Keratinocyte (primary cell): ENCODE data around the gene ZSWIM3.

Experiments
- EZH2 ChIP-seq: IDR thresholded peaks from one replicate; pipeline ENCODE4 v1.6.1; 2012; ENCODE audit warnings: inconsistent platforms, mild to moderate bottlenecking, low read length, moderate library complexity
- TF ChIP-seq, protein P1 (sequence below), 3 experiments: IDR thresholded peaks in 1 of 3; conservative IDR thresholded peaks in 1 of 3; optimal IDR thresholded peaks in 1 of 3; 2 replicates in 2 of 3; 3 replicates in 1 of 3; pipeline versions ENCODE3 to v1.5.1; 2011; ENCODE audit warnings: low read length in 3 of 3, mild to moderate bottlenecking in 3 of 3, moderate library complexity in 2 of 3, control low read depth in 1 of 3, inconsistent platforms in 1 of 3; ENCODE audit not compliant: insufficient read depth in 2 of 3; ENCODE audit errors: extremely low read depth in 1 of 3

DNA sequence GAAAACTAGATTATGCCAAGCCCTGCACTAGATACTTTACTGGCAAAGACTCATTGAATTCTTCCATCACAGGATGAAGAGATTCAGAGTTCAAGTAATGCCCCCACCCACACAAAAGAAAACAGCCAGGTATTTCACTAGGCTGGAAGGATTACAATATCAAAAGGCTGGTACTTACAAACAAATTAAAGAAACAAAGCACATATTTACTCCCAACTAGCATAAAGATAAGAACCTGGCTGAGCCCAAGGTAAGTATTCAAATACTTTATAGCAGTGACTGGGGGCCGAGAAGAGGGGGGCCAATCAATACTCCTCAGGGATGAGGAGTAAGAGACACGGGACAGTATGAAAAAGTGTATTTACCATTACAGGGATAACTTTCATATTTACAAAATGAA lies 3.9 kb upstream of the ZSWIM3 start:
- TF ChIP-seq, protein P1, sequence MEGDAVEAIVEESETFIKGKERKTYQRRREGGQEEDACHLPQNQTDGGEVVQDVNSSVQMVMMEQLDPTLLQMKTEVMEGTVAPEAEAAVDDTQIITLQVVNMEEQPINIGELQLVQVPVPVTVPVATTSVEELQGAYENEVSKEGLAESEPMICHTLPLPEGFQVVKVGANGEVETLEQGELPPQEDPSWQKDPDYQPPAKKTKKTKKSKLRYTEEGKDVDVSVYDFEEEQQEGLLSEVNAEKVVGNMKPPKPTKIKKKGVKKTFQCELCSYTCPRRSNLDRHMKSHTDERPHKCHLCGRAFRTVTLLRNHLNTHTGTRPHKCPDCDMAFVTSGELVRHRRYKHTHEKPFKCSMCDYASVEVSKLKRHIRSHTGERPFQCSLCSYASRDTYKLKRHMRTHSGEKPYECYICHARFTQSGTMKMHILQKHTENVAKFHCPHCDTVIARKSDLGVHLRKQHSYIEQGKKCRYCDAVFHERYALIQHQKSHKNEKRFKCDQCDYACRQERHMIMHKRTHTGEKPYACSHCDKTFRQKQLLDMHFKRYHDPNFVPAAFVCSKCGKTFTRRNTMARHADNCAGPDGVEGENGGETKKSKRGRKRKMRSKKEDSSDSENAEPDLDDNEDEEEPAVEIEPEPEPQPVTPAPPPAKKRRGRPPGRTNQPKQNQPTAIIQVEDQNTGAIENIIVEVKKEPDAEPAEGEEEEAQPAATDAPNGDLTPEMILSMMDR (optimal IDR thresholded peaks at IDR 0.05 in 1 of 3, IDR thresholded peaks at IDR 0.05 in 1 of 3, conservative IDR thresholded peaks at IDR 0.05 in 1 of 3; ENCODE audit: extremely low read depth in 1 of 3, insufficient read depth in 2 of 3, low read length in 3 of 3), result no peak
- TF ChIP-seq EZH2, result no peak
